ENCODE measurements around the gene BCS1L.

Gene BCS1L

DNA sequence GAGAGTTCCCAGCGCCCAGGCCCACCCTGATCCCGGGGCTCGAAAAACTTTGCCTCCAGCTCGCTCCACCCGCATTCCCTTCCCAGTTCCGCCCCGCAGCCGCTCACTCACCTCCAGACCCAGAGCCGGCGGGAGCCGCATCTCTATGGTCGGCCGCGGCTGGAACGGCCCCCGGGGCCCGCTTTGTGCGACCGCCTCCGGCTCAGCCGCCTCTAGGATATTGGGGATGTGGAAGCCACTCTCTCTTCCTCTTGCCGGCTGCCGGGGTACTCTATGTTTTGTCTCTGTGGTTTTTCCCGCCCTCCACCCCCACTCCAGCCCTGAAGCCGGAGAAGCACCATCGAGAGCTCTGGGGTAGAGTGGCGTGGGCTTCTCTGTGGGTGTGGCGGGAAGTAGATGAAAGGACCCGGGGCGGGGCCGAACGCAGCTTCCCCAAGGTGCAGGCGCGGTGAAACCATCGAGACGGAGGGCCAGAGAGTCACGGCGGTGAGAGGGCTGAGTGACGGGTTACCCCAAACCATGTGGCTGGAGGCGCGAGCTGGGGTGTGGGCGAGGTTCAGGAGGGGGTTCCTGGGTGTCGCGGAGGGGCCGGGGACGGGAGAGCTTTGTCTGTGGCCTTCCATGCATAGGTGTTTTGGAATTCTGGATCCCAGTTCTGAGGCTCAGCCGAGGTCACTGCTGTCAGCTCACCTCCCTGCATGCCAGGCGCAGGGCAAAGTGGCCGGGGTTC, at the start of gene BCS1L, which contains the start of gene ZNF142:
TSS of gene BCS1L (plus strand) at position 426 of the 730 bp plus-strand sequence. CDS start 1,305 bp downstream, outside the sequence.
TSS of gene ZNF142 (minus strand) at position 366 of the 730 bp plus-strand sequence. CDS start 3,194 bp downstream, outside the sequence.
- DNase-seq (ENCODE audit: low read depth in 2 of 3, low spot score in 2 of 3), result peak; percentile 85 to 92 (median 90)

- DNase-seq (ENCODE audit: low read depth in 2 of 3, low spot score in 2 of 3), result no peak
Measured at GRCh38 chr2:218615868-218616315, 43.6 kb upstream of the BCS1L start.

DNA sequence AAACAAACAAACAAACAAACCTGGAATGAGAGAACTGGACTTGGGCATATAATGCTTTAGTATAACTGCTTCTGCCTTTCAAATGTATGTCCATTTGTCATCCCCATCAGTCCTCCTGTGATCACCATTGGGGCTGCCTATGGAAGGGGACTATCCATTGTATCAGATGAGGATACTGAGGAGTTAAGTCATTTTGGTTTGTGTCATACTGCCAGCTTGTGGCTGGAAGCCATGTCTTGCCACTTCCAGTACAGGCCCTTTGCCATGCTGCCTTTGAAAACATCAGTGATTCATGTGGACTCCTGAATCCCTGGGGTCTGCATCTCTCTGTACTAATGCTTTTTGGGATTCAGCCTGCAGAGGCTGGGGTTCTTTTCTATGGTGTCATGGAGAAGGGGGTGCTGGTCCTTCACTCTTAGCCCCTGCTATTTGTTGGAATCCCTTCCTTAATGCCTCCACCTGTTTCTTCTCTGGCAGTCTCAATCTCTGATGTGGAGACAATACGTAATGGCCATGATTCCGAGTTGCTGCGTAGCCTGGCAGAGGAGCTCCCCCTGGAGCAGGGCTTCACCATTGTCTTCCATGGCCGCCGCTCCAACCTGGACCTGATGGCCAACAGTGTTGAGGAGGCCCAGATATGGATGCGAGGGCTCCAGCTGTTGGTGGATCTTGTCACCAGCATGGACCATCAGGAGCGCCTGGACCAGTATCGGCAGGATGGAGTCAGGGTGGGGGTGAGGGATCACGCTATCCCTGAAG, 41.2 kb upstream of the BCS1L start:
- DNase-seq (ENCODE audit: low read depth in 2 of 3, low spot score in 2 of 3), result no peak

DNA sequence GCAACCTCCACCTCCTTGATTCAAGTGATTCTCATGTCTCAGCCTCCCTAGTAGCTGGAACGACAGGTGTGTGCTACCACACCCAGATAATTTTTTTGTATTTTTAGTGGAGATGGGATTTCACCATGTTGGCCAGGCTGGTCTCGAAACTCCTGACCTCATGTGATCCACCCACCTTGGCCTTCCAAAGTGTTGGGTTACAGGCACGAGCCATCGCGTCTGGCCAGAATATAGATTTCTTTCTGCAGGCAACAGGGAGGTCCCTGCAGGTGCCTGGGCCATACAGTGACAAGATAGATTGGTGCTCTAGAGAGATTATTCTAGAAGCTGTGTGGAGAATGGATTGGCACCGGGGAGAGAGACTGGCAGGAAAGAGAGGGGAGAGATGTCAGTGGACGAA, 38.5 kb upstream of the BCS1L start:
- no peak for DNase-seq (ENCODE audit: low read depth in 2 of 3, low spot score in 2 of 3)

- no peak for DNase-seq (ENCODE audit: low read depth in 2 of 3, low spot score in 2 of 3)
Measured at GRCh38 chr2:218622606-218623365, 36.7 kb upstream of the BCS1L start.

- DNase-seq (ENCODE audit: low read depth in 2 of 3, low spot score in 2 of 3), result no peak
Measured at GRCh38 chr2:218623366-218623705, 36.1 kb upstream of the BCS1L start.

- DNase-seq (ENCODE audit: low read depth in 2 of 3, low spot score in 2 of 3), result no peak
Measured at GRCh38 chr2:218626369-218626768, 33.1 kb upstream of the BCS1L start.

GRCh38 chr2:218627939-218628338, 31.5 kb upstream of the BCS1L start:
- no peak for DNase-seq (ENCODE audit: low read depth in 2 of 3, low spot score in 2 of 3)

DNA sequence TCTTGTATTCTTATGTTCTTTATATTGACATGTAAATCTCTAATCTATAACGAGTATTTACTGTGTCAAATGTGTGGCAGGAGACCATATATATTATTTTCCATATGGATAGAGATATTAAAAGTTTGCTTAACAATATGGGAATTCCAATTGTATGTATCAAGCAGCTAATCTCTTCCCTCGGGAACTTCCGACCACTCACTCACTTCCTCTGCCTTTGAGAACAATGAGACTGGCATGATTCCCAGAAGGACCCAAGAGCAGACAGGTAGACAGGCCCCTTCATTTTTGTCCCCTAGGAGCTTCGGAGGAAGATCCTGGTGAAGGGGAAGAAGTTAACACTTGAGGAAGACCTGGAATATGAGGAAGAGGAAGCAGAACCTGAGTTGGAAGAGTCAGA, 27.6 kb upstream of the BCS1L start:
- DNase-seq (ENCODE audit: low read depth in 2 of 3, low spot score in 2 of 3), result no peak

- DNase-seq (ENCODE audit: low read depth in 2 of 3, low spot score in 2 of 3), result no peak
Measured at GRCh38 chr2:218635719-218636118, 23.8 kb upstream of the BCS1L start.

GRCh38 chr2:218638372-218638771, 21.1 kb upstream of the BCS1L start:
- no peak for DNase-seq (ENCODE audit: low read depth in 2 of 3, low spot score in 2 of 3)

GRCh38 chr2:218642121-218642656, 17.3 kb upstream of the BCS1L start:
- DNase-seq (ENCODE audit: low read depth in 2 of 3, low spot score in 2 of 3), result no peak

DNA sequence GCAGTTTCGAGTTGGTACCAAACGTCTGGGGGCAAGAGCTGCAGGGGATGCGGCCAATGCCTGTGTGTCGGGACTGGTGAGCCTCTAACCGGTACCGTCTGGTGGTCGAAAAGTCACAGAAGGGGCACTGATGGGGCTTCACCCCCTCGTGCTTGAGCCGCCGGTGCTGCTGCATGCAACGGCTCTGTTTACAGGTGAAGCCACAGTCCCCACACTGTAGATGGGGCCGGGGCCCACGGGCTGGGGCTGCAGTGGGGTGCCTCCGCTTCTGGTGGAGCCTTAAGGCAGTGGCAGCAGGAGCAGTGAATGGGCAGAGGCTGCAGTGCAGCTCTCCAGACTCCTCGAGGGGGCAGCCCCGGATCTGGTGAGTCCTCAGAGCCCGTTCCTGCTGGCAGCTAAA, 16.7 kb upstream of the BCS1L start:
- no peak for DNase-seq (ENCODE audit: low read depth in 2 of 3, low spot score in 2 of 3)

- no peak for DNase-seq (ENCODE audit: low read depth in 2 of 3, low spot score in 2 of 3)
Measured at GRCh38 chr2:218643751-218644310, 15.7 kb upstream of the BCS1L start.

DNA sequence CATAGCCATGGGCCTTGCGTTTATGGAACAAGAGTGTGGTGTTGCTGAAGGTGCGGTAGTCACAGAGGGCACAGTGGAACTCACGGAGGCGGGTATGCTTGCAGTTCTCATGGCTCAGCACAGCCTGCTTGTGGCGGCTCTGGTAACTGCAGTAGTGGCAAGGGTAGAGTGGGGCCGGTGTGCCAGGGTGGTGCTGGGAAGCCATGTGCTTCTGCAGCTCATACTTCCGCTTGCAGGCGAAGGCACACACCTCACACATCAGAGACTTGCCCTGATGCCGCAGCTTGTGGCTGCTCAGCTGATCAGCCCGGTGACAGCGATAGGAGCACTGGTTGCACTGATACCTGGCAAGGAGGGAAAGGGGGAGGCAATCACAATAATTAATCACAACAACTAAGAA, 14.8 kb upstream of the BCS1L start:
- no peak for DNase-seq (ENCODE audit: low read depth in 2 of 3, low spot score in 2 of 3)

DNA sequence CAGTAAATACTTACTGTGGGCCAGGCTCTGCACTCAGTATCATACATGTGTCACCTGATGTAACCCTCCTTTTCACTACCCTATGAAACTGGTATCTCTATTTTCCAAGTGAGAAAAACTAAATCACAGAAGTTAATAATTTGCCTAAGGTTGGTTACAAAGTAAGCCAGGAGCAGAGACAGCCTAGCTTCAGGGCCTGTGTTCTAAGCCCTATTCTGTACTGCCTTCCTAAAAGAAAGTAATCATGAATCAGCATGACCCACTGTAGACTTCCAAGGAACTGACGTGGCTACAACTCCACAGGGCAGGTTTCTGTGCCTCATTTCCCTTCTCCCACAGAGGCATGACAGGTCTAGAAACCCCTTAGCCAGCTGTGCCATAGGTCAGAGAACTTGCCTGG, 14.4 kb upstream of the BCS1L start:
- DNase-seq (ENCODE audit: low read depth in 2 of 3, low spot score in 2 of 3), result no peak

DNA sequence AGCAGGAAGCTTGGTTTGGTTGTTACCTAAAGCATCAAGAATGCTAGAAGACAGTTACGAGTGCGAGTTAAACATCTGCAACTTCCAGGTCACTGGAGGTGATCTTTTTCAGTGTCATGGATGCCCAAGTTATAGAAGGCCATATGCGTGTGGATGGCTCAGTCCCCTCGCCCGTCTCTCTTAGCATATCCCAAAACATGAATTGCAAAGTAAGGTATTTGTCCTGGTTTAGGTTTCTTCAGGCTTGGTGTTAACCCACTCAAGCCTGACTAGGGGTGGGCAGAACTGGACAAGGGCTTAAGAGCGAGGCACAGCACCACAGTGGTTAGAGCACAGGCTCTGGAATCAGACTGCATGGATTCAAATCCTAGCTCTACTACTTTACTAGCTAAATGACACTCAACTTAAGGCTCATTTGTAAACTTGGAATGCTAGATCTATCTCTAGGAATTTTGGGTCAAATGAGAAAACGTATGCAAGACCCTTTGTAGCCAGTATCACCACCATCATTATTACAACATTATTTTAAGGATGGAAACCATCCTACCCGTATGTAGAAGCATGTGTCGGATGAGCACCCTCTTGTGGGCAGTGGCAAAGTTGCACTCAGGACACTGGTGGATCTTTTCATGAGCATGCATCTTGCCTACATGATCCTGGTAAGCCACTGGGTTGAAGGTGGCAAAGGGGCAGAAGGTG, 11.2 kb upstream of the BCS1L start:
- no peak for DNase-seq (ENCODE audit: low read depth in 2 of 3, low spot score in 2 of 3)

DNA sequence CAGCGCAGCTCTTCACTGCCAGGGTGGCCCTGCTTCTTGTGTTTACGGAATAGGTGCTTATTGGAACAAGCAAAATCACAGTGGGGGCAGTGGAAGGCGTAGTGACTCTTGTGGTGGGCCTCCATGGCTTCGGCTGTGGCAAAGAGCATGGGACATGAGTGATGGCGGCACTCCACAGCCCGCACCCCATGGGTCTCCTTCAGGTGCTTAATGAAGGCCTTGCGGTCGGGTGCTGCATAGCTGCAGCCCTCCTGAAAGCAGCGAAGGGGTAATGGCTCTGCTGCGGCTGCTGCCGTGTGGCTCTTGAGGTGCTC, 10.7 kb upstream of the BCS1L start:
- DNase-seq (ENCODE audit: low read depth in 2 of 3, low spot score in 2 of 3), result no peak

- no peak for DNase-seq (ENCODE audit: low read depth in 2 of 3, low spot score in 2 of 3)
Measured at GRCh38 chr2:218655751-218656150, 3.7 kb upstream of the BCS1L start.

DNA sequence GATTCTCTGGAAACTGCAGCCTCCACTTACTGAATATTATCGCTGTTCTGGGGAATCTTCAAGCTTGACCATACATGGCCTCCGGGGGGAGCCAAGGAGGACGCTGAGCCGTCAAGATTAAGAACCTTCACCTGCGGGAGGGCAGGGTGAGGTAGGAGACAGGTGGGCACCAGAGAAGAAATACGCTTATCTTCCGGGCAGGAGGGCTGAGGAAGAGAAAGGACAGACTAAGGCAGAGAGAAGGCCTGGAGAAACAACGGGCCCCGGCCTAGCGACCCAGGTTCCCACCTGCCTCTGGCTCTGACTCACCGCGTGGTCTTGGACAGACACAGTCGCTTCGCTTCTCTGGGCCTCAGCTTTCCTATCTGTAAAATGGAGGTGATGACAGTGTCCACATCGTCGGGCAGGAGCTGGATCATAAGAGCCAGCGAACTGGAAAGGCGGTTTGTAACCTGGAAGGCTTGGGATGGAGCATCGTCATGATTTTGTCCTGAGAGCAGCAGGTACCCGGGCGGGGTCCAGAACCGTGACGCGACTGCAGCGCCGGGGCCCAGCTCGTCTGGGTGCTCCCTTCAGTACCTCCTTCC, 719 bp upstream of the BCS1L start:
- peak; percentile 23 to 37 (median 24) for DNase-seq (ENCODE audit: low read depth in 2 of 3, low spot score in 2 of 3)

Measured in activated CD8-positive, alpha-beta memory T cell treated with anti-CD3 and anti-CD28 coated beads for 48 hours (primary cell).